Right lobe of liver (tissue), 6 donors: ENCODE measurements around the gene EXOC1L. TPM values are rescaled to one million over a fixed set of nuclear protein-coding genes. Genes with fewer than 3 reads are reported as not detected.

Experiments used
- ATAC-seq, 4 donors: fragments of 200-7000 bp; cut with Tn5 transposase; one replicate each; pipeline ENCODE4 v1.9.1; 2020; ENCODE audit warnings: mild to moderate bottlenecking in 4 of 4, moderate library complexity in 4 of 4
- DNase-seq, 3 donors: peaks; one replicate each; pipeline ENCODE4 v3.0.0-alpha.2; 2020
- H3K27ac ChIP-seq, 3 donors: fragments of 200-600 bp; one replicate each; pipeline ENCODE4 v1.8.0; 2022
- H3K27me3 ChIP-seq, 2 donors: fragments of 200-600 bp; one replicate each; pipeline ENCODE4 v1.8.0; 2022
- H3K36me3 ChIP-seq, 4 donors: fragments of 200-600 bp; sonication (generic) in 1 of 4; one replicate each; pipeline versions ENCODE4 v1.5.1 to v1.8.0; 2017 to 2022; ENCODE audit warnings: control low read depth in 1 of 4
- H3K4me1 ChIP-seq, 4 donors: fragments of 200-600 bp; sonication (generic) in 1 of 4; one replicate each; pipeline versions ENCODE4 v1.5.1 to v1.8.0; 2017 to 2022; ENCODE audit warnings: control low read depth in 1 of 4
- H3K4me3 ChIP-seq, 3 donors: fragments of 200-600 bp; one replicate each; pipeline ENCODE4 v1.8.0; 2022
- H3K9me3 ChIP-seq, 4 donors: fragments of 200-600 bp; sonication (generic) in 1 of 4; one replicate each; pipeline versions ENCODE4 v1.5.1 to v1.8.0; 2017 to 2022; ENCODE audit warnings: control low read depth in 1 of 4
- CTCF ChIP-seq, 4 donors: fragments of 200-600 bp in 3 of 4; fragments of 450-650 bp in 1 of 4; IDR thresholded peaks; one replicate each; pipeline versions ENCODE4 v1.5.1 to v1.8.0; 2016 to 2022; ENCODE audit warnings: antibody characterized with exemption in 4 of 4, mild to moderate bottlenecking in 2 of 4
- POLR2A ChIP-seq: fragments of 450-650 bp; IDR thresholded peaks from one replicate; pipeline ENCODE4 v1.6.1; 2017; ENCODE audit warnings: antibody characterized with exemption, mild to moderate bottlenecking
- WGBS: methylation state at CpG from one replicate; pipeline ENCODE4 v1.1.6; 2018; ENCODE audit warnings: low coverage, low lambda C conversion rate; ENCODE audit not compliant: insufficient coverage; ENCODE audit errors: missing lambda C conversion rate; 5-methylcytosine and 5-hydroxymethylcytosine counted together
- intact Hi-C, 2 donors: fragments of 100-400 bp; cut with DNase I; formaldehyde crosslinking; loops; one replicate each; pipeline versions ENCODE4 v1.11.2 to v1.14.1; 2022
- total RNA-seq, 6 experiments: library from RNA; depleted of rRNA in 2 of 6; stranded (reverse); fragments of >200 nt in 2 of 6; fragmentation: NEBNext Ultra II Directional in 3 of 6; extraction: Animal tissue kit (Norgen Biotek cat#: 25700) in 3 of 6; gene quantifications; one replicate each; pipeline versions ENCODE4 v1.1.0 to v1.2.4, GENCODE V29; 2016 to 2023
- donor health status: DM: no; HTN: yes; CAD: no.
- donor health status: DM: no; HTN: no; CAD: no.
- donor health status: DM: no; HTN: no; CAD: no.
- donor health status: DM: no; HTN: yes; CAD: no.
- donor health status: DM: no; HTN: yes; CAD: no.

Gene EXOC1L
- total RNA-seq, 6 experiments from 2014 or later: not detected

- intact Hi-C loops: no loop called here
- no peaks in the 10 kb centered on the region for H3K27me3 ChIP-seq
- no peaks in the 10 kb centered on the region for H3K4me1 ChIP-seq
- 30% methylated on average over 1 of the region's 1 CpG for WGBS
- no peak for ATAC-seq
- no peak for DNase-seq
- no peaks in the 10 kb centered on the region for H3K36me3 ChIP-seq
- H3K27ac ChIP-seq: no peak overlapping the region
- no peaks in the 10 kb centered on the region for H3K9me3 ChIP-seq
- TF ChIP-seq POLR2A: no peak
- TF ChIP-seq CTCF (IDR thresholded peaks at IDR 0.05): no peak
- no peak overlapping the region for H3K4me3 ChIP-seq
Observed at GRCh38 chr4:55783584-55783983, 36.0 kb upstream of the EXOC1L start.

GRCh38 chr4:55784747-55785146 is 34.8 kb upstream of the EXOC1L start:
- Histone ChIP-seq H3K4me3 (no peak overlapping the region), H3K9me3 (no peaks in the 10 kb centered on the region), H3K4me1 (no peaks in the 10 kb centered on the region), H3K27ac (no peak overlapping the region), H3K27me3 (no peaks in the 10 kb centered on the region), H3K36me3 (no peaks in the 10 kb centered on the region)
- WGBS: 44% methylated on average over 4 of the region's 4 CpGs
- intact Hi-C loops: no loop called here
- ATAC-seq: no peak
- TF ChIP-seq POLR2A: no peak
- no peak for TF ChIP-seq CTCF (IDR thresholded peaks at IDR 0.05)
- no peak for DNase-seq

- H3K27ac ChIP-seq: no peak overlapping the region
- 27% methylated on average over 1 of the region's 2 CpGs for WGBS
- no peaks in the 10 kb centered on the region for H3K4me1 ChIP-seq
- no peaks in the 10 kb centered on the region for H3K27me3 ChIP-seq
- no peak for DNase-seq
- H3K36me3 ChIP-seq: no peaks in the 10 kb centered on the region
- intact Hi-C loops: no loop called here
- no peak for TF ChIP-seq POLR2A
- no peak for TF ChIP-seq CTCF (IDR thresholded peaks at IDR 0.05)
- H3K9me3 ChIP-seq: no peaks in the 10 kb centered on the region
- no peak overlapping the region for H3K4me3 ChIP-seq
- ATAC-seq: no peak
Observed at GRCh38 chr4:55791666-55792065, 27.9 kb upstream of the EXOC1L start.

GRCh38 chr4:55793479-55793878 is 26.1 kb upstream of the EXOC1L start:
- H3K4me1 ChIP-seq: no peaks in the 10 kb centered on the region
- no peaks in the 10 kb centered on the region for H3K36me3 ChIP-seq
- no peak overlapping the region for H3K4me3 ChIP-seq
- ATAC-seq (peak in 1 of 4 donors; percentile 33), DNase-seq (peak in 2 of 3 donors; percentile 15 to 52)
- WGBS: 4% methylated on average over 4 of the region's 33 CpGs
- TF ChIP-seq POLR2A: no peak
- no peak for TF ChIP-seq CTCF (IDR thresholded peaks at IDR 0.05)
- no peak overlapping the region for H3K27ac ChIP-seq
- no peaks in the 10 kb centered on the region for H3K9me3 ChIP-seq
- intact Hi-C loops: no loop called here
- no peaks in the 10 kb centered on the region for H3K27me3 ChIP-seq

- intact Hi-C loops: no loop called here
Observed at GRCh38 chr4:55794053-55794452, 25.5 kb upstream of the EXOC1L start.

More at GRCh38 chr4:55794053-55794452, 25.5 kb upstream of the EXOC1L start:
- TF ChIP-seq POLR2A (no peak), CTCF (IDR thresholded peaks at IDR 0.05) (no peak)
- no peak overlapping the region for H3K4me3 ChIP-seq
- no peaks in the 10 kb centered on the region for H3K36me3 ChIP-seq
- H3K9me3 ChIP-seq: no peaks in the 10 kb centered on the region
- no peak for DNase-seq
- WGBS: 31% methylated on average over 18 of the region's 23 CpGs
- H3K27ac ChIP-seq: no peak overlapping the region
- no peaks in the 10 kb centered on the region for H3K4me1 ChIP-seq
- no peaks in the 10 kb centered on the region for H3K27me3 ChIP-seq
- ATAC-seq: no peak
